GM21390 (cell line): Measurements from ENCODE around the gene ELMO1.

Experiments
- ATAC-seq: cut with Tn5 transposase; IDR thresholded peaks from one replicate; pipeline ENCODE4 v1.9.1; 2021; ENCODE audit not compliant: unreplicated experiment

Gene ELMO1

DNA sequence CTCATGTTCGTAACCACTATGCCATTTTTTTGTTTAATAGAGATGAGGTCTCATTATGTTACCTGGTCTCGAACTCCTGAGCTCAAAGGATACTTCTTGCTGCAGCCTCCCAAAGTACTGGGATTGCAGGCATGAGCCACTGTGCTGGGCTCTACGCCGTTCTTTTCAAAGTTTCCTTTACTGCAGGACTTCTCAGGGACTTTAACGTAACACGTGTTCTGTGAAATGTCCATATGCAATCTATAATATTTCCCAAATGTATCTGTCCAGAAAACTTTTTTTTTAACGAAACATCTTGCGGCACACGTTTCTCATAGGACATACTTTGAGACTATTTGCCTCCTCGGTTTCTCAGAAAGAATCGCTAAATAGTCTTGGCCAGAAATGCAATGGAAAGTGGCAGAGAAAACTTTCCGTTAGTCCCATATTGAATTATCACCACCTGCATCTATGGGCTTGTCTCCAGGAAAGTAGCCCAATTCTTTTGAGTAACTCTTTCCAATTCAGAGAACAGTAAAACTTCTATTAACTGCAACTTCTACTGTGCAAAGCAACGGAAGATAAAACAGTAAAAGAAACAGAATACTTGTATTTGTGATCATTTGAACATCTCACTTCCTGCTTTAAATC, 96.3 kb downstream of the ELMO1 start:
- no peak for ATAC-seq

DNA sequence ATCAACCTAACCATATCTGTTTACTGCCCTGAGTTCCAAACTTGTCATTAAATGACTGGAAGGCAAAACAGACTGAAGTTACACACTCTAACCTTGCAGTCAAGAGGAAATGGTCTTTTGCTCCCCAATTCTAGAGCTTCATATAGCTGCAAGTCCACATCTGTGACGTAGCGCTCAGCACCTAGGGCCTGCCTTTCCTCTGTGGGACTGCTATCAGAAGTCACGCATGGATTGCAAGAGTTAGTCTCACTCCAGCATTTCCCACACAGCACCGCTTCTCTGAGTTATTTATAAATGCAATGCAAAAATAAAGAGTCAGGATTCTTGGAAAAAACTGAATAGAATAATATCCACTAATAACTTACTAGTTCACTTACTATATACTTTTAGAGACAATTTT, 96.9 kb downstream of the ELMO1 start:
- no peak for ATAC-seq

DNA sequence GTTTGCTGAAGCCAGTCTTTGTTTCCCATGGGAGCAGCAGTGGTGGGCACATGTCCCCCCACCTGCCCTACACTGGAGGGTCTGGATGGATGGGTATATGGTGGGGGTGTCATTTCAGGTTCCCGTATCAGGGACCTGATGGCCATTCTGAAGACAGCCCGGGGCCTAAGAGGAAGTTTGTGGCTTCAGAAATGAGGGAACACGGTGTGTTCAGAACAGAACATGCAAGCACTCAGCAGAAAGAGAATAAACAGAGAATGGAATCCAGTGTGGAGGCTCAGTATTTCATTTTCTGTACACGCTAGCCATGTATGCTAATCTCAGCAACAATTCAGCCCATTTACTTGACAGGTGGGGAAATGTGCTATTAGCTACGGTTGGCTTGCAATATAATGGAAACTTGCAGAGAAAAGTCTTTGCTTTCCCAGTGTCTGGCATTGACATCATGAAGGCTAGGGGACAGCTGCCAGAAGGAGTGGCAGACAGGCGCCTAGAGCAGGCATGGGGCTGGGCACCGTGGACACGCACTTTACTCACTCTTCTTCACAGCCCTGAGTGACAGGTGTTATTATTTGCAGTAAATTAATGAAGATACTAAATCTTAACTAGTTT, 98.6 kb downstream of the ELMO1 start:
- no peak for ATAC-seq

DNA sequence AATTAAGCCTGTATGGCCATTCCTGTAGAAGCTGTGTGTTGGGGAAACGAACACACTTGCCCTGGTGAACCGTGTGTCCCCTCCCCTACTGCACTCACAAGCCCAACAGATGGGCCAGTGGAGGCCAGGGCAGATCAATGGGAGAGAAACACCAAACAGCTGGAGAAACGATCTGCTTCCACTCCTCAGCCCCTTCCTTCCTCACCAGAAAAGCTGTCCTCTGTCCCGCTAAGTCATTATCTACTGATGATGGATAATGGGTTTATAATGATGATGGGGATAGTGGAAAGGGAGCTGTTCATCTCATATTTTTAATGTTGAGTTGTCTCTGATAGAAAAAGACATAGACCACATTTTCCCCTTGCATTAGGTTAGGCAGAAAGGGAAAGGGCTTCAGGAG, 99.7 kb downstream of the ELMO1 start:
- no peak for ATAC-seq

DNA sequence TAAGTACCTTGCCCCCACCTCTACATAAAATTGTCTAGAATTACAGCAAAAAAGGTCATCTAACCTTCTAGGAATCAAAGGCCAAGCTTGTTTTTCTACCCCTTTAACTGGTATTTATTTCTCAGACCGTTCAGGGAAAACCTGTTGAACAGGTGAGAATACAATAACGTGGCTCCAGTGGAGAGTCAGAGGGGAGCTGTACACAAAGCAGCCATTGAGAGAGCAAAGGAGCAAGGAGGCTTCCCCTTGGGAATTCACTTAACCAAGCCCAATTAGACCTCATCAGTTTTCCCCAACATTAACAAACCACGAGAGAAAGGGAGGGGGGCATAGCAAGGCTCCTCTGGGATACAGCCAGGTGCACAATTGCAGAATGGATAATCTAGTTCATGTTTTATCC, 101.9 kb downstream of the ELMO1 start:
- no peak for ATAC-seq

DNA sequence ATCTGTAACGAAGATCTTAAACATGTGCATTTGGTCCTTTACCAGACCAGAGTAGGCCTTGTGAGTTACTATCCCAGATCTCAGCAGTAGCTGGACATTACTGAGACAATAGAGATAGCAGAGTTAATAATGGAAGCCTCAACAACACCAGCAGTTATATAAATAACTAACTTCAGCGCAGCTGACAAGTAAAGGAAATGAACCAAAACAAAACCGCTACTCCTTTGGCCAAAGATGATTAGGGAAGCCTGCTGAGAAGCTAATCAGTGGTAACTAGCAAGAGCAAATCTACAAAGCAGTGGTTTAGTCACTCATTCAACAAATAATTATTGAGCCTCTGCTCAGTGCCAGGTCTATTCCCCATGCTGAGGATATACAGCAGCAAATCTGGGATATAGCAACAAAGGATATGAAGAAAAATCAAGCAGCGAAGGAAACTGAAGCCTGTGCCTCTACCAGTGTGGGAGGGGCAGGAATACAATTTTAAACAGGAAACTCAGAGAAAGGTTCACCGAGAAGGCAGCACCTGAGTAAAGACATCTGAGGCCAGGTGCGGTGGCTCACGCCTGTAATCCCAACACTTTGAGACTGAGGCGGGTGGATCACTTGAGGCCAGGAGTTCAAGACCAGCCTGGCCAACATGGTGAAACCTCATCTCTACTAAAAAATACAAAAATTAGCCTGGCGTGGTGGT, 103.6 kb downstream of the ELMO1 start:
- ATAC-seq, result peak; percentile 37

DNA sequence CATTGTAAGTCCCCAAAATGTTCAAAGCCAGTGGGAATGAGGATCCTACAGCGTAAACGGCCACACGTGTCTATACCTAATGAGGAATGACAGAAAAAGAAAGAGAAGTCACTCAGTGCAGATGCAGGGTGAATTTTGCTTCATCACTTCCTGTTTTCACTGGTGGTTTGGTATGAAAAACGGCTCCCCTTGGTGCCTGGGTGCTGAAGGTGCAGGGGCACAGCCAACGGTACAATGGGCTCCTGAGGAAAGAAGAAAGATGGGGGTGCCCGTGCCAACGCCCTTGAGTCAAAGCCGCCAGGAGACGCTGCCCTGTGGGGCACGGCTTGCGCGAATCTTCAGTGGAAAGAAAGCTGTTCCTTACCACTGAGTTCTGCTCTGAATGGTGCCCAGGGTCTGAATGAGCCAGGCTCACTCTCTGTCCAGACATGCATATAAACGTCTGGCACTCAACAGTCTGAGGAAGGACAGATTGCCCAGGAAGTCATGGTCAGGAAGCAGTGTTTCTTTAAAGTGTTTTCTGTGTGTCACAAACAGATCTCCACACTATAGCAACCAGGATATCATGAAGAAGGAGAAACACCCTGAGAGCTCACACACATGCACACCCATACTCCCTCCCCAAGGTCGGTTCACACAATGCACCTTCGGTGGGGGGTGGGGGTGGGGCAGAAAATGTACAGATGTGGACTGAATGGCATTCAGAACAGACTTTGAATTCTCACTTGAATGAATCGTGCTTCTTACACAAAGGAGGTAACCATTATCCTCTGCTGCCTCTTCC, 105.8 kb downstream of the ELMO1 start:
- peak; percentile 53 for ATAC-seq

DNA sequence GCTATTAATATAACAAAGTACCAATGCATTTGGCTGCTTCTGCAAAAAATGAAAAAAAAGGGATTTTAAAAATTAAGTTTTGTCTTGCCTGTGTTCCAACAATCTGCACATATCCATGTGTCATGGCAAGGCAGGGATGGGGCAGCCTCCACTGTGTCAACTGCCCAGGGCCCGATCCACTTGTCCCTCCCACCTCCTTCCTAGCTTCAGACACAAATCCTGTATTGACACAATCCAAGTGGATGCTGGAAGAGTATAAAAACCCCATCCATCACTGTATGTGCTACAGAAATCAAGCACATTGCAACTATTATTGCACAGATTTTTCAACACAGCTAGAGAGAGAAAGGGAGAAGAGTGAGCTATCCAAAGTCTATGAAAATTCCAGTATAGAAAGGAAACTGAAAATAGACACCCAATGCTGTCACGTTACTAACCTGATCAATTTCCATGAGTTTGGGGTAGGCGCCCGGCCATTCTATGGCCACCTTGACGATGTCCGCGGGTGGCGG, 106.4 kb downstream of the ELMO1 start:
- no peak for ATAC-seq

DNA sequence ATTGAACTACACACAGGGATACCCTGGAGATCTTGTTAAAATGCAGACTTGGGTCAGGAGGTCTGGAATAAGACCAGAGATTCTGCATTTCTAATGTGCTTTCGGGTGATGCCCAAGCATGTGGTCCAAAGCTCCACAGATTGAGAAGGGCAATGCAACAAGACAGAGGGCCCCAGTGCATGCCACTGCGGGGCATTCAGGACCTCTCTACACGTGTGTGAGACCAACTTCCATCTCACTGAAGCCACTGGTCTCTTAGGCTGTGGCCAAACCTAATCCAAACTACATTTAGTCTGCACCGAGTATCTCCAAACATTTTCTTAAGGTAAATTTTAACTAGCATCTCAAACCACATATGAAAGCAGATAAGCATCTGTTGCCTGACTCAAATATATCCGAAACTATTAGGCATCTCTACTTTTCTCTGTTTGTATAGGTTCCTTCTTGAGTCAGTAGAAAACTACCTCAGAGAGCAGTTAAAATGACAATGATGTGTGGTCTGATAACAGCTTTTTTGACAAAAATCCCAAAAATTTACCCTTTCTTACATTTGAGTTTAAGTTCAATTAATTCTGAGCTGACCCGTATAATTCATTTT, 107.5 kb downstream of the ELMO1 start:
- peak; percentile 38 for ATAC-seq

DNA sequence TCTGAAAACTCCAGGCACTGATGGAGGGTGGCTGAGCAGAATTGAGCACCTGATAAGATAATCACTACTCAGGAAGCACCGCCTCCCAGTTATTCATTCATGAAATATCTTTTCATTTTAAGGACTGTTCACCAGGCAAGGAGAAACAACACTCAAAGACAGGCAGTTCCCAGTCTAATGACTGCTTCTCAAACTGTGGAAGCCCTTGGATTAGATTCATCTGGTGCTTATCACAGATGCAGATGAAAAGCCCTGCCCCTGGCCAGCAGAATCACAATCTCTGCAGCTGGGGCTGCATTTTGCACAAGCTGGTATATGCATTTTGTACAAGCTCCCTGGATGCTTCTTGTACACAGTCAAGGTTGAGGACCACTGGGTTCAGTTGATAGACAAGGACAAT, 109.7 kb downstream of the ELMO1 start:
- no peak for ATAC-seq

DNA sequence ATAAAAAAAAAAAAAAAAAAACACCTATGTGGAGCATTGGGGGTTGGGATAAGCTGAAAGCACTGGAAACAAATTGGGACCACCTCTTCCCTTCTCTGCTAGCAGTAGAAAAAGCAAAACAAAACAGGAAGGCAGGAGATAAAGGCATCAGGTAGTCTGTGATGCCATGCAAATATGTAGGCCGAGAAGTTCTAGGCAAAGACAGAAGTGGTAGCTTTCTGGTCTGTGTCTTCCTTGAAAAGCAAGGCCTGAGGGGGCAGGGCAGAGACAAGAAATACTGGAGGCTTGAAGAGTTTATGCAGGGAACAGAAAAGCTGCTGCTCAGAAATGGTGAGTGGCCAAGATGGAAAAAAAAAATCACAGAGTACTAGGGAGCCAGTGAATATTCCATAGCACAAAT, 111.1 kb downstream of the ELMO1 start:
- ATAC-seq, result no peak

DNA sequence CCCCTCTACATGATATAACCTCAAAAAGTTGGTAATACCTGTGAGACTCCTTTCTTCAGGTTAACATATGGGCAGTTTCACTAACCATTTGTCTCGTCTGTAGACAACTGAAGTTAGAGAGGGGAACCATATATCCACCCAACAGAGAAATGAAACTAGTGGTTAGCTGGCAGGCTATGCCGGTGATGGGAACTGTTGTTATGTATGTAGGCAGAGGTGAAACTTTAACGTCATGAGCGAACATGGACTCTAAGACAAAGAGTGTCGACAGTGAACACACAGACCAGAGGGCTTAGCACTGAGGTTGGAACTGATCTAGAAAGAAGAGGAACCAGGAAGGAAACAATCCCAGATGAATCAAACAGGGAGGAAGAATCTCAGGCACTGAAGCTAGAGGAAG, 112.4 kb downstream of the ELMO1 start:
- peak; percentile 88 for ATAC-seq

DNA sequence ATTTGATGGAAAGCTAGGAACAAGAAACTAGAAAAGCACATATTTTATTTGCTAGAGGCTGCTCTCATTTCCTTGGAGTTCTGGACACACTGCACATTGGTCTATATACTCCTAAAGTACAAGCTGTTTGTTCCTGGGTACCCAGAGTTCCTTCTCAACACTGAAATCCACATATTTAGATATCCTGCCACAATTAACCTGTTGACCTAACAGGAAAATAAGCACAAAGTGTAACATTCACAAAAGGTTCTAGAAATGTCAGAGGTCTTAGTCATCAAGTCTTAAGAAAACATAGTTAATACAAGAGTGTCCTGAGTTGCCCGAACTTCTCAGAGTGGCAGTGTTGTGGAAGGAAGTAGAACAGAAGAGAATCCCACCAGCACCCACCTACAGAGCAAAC, 115.6 kb downstream of the ELMO1 start:
- no peak for ATAC-seq

DNA sequence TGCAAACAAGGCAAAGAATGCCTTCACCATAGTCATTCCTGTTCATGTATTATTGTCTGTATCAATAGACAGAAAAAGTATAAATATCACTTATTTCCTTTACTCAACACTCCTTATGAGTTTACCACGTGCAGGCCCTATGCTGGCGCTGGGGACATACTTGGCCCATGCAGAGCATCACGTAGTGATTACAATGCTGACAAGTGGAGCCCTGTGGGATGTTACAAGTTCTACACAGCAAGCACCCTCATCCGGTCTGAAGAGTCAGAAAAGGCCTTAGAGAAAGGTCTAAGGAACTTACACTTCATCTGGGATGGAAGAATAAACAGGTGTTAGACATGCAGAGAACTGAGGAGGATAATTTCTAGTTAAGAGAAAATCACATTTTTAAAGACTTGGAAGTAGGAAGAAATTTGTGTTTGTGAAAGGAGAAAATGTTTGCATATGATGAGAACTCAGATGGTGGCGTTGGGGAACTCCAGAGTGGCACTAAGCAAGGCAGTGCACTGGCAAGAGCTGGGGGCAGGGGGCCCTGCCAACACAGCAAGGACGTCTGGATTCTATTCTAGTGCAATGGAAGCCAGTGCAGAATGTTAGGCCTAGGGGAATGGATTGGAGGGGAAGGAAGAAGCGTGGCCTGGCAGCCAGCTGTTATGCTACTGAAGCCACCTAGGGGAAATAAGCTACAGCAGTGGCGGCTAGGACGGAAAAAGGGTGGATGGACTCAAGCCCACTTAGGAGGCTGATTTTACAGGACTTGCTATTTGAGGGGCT, 116.2 kb downstream of the ELMO1 start:
- ATAC-seq, result no peak

DNA sequence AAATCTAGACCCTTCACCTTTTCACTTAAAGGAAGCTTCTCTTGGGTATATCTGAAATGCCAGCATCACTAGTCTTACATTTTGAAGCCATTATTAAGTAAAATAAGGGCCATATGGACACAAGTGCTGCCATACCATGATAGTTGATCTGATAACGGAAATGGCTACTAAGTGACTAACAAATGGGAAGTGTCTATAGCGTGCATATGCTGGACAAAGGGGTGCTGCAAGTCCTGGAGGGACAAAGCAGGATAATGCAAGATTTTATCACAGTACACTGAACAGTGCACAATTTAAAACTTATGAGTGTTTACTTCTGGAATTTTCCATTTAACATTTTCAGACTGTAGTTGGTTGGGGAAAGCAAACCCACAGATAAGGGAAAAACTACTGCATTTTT, 117.9 kb downstream of the ELMO1 start:
- no peak for ATAC-seq

DNA sequence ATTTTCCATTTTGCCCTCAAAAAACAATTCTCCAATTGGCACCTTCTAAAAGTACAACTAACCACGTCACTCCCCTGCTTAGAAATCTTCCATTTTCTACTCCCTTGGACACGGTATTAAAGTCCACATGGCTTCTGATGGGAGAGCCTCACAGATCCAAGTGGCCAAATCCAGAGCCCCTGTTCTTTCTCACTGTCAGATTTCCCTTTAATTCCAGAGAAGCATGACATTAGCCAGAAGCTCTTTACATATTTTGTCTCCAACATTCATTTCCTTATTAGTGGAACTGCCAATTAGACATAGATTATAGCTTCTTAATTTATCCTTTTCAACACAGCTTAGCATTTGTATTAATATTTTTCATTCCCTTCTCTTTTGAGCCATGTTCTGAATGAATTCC, 118.7 kb downstream of the ELMO1 start:
- ATAC-seq, result no peak

DNA sequence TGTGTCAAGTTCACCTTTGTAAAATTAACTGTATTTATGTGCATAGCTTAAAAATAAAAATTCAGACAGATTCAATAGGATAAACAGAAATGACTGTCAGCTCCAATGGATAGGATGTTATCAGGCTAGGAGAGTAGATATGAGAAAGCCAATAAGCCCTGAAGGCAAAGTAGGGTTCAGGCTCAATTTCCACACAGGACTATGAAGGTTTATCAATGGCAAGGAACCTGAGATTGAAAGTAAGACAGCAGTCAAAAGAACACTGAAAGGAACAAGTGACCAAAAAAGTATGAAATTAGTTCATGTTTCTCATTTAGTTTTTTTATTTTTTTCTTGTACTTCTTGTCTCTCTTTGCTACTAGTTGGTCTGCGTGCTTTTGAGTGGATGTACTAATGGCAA, 121.4 kb downstream of the ELMO1 start:
- no peak for ATAC-seq

DNA sequence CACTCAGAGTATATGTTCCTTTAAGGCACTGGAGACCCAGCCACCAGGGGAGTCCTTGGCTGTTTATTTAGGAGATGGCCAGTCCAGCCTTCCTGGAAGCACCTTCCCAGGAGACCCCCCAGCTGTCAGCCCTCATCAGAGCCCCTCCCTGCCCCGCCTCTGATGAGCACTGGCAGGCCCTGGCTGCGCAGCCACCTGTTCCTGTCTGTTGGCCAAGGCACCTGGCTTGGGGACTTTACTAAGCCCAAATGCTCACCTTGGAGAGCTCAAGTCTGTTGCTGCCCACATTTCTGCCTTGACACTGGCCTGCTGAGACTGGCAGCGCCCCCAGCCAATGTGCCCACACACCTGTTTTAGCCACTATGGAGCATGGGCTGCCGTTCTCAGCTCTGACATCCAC, 124.7 kb downstream of the ELMO1 start:
- no peak for ATAC-seq

DNA sequence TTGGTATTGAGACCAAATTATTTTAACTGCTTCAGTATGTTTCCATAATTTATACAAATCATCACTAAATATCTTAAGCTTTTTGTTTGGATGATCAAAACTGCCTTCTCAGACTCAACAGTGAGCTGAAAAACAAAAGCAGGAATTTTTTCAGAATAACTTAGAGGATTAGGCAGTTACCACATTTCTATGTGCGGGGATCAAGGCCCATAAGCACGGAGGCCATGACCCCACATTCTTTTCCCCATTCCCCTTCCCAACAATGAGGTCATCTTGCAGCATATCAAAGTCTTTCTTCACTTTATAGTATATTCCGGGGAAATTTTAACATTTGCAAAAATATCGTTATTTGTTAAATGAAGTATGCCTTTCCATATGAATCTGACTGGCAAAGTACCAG, 125.8 kb downstream of the ELMO1 start:
- ATAC-seq, result no peak

DNA sequence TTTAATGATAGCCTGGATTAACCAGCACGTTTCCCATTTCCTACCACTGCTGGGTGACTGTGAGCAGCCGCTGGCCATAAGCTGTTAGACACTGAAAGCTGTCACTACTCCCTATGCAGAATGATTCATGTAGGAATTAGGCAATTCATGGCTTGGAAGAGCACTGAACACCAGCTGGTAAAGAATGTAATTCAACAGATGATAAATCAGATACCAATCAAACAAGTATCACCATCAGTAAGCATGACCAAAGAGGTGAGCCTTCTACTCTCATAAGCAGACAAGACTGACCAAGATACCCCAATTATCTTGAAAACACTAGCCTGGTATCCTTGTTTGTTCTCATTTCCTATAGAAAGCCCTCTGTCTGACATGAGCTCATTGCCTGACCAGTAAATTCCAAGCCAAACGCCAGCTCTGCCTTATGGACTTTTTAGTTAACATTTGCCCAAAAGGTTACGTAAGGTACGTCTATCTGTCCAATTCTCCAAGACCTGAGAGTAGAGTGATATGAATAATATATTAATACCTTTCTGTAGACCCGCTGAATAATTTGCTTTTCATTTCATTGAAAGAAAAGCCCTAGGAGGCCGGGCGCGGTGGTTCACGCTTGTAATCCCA, 127.7 kb downstream of the ELMO1 start:
- no peak for ATAC-seq
